GM19395 (cell line): ENCODE results near the gene HMGN4.
"Not testable (repeated sequence)": the region's sequence is repeated elsewhere in the genome, so short reads cannot be mapped to it uniquely, and the experiment has no call there.

ENCODE experiments used
- ATAC-seq: cut with Tn5 transposase; IDR thresholded peaks from one replicate; pipeline ENCODE4 v1.9.1; 2021; ENCODE audit warnings: mild to moderate bottlenecking, moderate library complexity; ENCODE audit not compliant: unreplicated experiment

Gene HMGN4

GRCh38 chr6:26521600-26522391 lies 16.4 kb upstream of the HMGN4 start:
- peak; percentile 77 for ATAC-seq

DNA sequence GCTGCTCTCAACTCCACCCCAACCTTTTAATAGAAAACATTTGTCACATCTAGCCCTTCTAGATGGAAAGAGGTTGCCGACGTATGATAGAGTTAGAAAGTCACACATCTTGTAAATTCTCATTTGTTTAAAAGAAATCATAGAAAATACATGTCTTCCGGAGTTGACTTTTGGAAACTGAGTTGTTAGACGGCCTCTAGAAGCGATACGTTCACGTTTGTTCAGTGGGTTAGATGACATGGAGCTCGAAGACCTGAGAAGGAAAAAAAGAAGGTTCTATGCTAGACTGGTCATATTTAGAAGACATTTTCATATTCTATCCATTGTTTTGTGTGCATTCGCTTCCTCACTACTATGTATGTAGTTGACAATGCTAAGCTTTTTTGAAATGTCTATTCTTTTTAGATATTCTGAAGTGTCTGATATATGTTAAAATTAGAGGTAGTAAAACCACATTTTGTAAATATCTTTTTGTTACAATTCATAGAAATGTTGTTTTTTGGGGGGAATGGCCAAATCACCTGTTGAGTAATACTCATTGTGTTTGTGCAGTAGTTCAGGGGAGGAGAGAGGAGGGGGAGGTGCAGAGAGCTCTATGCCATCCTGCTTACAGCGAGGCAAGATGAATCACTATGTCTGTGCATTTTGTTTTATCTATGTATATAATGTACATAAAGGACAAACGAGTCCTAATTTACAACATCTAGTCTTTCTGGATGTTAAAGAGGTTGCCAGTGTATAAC lies 15.5 kb upstream of the HMGN4 start:
- ATAC-seq = not testable (repeated sequence)

DNA sequence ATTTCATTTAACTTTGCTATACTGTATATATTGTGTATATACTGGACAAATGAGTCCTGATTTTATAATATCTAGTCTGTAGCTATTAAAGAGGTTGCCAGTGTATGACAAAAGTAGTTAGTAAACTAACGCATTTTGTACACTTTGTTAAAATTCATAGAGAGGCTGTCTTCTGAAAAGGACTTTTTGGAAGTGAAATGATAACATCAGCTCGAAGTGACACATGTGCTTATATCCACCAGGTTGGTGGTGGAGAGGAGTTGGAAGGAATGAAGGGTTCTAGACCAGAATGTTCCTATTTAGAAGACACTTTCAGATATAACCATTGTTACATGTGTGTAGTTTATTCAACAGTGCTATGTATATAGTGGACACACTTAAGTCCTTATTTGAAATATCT lies 13.9 kb upstream of the HMGN4 start:
- ATAC-seq = not testable (repeated sequence)

DNA sequence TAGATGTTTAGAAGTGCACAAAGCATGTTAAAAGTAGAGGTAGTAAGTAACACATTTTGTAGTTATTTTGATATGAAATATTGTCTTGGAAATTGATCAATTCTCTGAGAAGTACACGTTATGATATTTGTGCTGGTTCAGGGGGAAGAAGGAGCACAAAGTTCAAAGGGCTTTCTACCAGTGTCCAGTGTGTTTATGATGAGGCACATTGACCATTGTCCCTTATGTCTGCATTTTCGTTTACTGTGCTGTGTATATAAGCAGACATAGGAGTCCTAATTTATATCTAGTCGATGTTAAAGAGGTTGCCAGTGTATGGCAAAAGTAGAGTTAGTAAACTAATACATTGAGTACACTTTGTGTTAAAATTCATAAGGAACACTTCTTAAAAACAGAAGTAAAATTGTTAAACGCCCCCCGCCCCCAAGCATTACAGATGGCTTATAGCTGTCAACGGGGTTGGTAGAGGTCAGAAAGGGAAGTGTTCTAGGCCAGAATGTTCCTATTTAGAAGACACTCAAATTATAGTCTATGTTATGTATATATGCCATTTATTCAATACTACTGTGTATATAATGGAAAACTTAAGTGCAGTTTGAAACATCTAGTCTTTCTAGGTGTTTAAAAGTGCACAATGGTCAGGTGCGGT lies 13.3 kb upstream of the HMGN4 start:
- ATAC-seq = no peak

- no peak for ATAC-seq
Observed at GRCh38 chr6:26525838-26526237, 12.3 kb upstream of the HMGN4 start.

DNA sequence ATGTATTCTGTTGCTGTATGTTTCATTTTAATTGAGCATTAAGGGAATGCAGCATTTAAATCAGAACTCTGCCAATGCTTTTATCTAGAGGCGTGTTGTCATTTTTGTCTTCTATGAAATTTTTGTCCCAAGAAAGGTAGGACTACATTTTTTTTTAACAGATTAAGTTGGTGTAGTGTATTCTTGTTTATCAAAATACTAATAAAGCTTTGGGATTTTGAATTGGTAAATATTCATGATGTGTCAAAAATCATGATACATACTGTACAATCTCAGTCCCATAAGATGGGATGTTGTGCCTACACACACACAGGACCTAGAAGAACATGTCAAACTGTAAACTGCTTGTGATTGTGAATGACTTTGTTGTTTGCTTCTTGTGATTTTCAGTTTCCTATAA lies 11.2 kb upstream of the HMGN4 start:
- no peak for ATAC-seq

DNA sequence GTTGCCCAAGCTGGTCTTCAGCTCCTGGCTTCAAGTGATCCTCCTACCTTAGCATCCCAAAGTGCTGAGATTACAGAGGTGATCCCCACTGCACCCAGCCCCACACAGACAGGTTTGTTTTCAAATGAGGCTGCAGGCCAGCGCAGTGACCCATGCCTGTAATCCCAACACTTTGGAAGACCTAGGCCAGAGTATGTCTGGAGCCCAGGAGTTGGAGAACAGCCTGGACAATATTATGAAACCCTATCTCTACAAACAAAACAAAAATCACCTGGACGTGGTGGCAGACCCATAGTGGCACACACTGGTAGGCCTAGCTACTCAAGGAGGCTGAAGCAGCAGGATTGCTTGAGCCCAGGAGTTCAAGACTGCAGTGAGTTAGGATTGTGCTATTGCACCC lies 8.0 kb upstream of the HMGN4 start:
- no peak for ATAC-seq

- no peak for ATAC-seq
Observed at GRCh38 chr6:26531897-26532296, 6.3 kb upstream of the HMGN4 start.

- no peak for ATAC-seq
Observed at GRCh38 chr6:26532699-26533531, 5.3 kb upstream of the HMGN4 start.

- no peak for ATAC-seq
Observed at GRCh38 chr6:26533532-26533931, 4.6 kb upstream of the HMGN4 start.

DNA sequence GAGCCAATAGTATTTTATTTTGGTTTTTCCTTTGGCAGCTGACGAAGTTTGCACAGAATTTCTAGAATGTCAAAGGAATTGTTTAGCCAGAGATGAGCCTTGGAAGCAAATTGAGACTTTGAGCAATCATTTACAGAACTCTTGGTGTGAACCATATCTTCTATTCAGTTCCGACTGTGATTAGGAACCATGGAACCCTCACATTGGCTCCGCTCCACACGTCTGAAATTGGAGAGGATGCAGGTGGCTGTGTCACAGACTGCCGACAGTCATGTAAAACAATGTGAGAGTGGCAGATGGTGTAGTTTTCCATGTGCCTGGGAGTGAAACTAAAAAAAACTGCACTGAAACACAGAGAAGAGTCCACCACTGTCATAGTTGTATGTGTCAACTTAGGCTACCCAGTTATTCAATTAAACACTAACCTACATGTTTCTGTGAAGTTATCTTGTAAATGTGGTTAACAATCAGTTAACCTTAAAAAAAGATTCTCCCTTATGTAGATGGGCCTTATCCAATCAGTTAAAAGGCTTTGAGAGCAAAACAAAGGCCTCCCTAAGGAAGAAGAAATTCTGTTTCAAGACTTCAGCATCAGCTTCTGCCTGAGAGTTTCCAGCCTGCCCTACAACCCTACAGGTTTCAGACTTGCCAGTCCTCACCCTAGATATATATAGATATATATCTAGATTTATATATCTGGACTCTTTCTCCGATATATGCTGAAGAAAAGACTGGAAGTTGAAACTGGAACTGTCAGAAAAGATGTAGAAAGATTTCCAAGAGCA lies 3.3 kb upstream of the HMGN4 start:
- ATAC-seq = no peak

- no peak for ATAC-seq
Observed at GRCh38 chr6:26536571-26537159, 1.5 kb upstream of the HMGN4 start.

DNA sequence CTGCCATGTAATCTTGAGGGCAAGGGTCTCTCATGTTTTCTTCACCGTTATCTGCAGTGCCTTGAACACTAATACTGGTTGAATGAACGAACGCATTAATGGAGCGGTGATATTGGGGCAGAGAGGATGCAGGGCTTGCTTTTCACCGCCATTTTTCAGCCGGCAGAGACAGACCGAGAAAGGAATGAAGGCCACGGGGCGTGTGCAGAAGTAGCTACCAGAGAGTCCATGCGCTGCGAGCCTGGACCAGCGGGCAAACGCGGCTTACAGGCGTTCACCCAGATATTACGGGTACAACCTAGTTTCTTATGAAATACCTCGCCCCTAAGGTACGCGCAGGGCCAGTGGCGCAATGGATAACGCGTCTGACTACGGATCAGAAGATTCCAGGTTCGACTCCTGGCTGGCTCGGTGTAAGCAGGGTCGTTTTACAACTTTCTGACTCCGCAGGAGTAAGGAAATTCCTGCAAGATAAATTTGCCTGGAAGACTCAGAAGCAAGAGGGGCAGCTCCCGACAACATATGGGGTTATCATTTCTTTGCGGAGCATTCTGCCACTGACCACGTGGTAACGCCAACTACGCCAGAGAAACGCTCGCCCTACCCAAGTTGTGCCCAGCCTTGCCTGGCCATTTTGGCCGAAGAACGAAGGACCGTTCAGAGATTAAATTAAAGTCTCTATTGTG lies 863 bp upstream of the HMGN4 start:
- ATAC-seq = peak; percentile 43

GRCh38 chr6:26538572-26538902 lies 371 bp downstream of the HMGN4 start:
- ATAC-seq = no peak

DNA sequence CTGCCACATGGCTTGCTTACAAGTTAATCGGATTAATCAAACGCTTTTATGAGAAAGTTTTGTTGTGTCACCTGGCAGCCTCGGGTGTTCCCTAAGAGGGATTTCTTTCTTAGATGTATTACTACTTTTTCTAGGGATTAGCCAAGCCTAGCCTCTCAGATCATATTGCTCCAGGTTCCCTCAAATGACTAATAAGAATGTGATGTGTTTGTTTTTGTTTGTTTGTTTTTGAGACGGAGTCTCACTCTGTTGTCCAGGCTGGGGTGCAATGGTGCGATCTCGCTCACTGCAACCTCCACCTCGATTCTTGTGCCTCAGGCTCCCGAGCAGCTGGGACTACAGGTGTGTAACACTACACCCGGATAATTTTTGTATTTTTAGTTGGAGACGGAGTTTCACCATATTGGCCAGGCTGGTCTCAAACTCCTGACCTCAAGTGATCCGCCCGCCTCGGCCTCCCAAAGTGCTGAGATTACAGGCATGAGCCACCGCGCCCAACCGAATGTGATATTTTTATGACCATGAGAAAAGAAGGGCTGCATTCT lies 977 bp downstream of the HMGN4 start:
- ATAC-seq = no peak

DNA sequence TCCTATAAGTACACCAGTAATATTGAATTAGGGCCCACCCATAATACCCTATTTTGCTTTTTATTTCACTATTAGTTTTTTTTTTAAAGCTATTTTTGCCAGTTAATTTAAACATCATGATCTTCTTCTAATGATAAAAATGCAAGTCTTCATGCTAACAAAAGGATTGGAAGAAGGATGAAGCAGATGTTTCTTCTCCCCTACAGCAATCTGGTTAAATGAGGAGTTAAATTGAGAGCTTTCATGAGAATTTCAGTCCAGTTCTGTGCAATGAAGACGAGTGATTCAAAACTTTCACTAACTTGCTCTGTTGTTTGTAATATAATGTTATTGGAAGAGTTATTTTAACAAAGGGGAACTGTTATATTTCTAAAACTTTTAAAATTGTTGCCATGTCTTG lies 3.4 kb downstream of the HMGN4 start:
- no peak for ATAC-seq

DNA sequence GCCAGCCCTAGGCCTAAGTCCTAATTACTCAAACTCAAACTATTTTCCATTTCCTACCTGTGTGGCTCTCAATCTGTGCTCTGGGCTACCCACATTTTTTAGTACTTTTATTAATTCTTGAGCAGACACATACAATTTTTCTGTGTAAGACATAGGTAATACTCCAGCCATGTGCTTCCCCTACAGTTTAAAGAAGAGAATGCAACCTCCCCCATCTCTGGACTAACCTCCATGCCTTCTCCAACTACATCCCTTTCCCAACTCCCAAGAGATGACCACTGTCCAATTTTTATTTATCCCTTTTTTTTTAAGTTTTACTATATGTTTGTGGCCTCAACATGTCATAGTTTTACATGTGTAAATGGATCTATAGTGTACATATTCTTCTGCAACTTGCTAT lies 5.8 kb downstream of the HMGN4 start:
- ATAC-seq = no peak

GRCh38 chr6:26544473-26544872 lies 6.3 kb downstream of the HMGN4 start:
- no peak for ATAC-seq

DNA sequence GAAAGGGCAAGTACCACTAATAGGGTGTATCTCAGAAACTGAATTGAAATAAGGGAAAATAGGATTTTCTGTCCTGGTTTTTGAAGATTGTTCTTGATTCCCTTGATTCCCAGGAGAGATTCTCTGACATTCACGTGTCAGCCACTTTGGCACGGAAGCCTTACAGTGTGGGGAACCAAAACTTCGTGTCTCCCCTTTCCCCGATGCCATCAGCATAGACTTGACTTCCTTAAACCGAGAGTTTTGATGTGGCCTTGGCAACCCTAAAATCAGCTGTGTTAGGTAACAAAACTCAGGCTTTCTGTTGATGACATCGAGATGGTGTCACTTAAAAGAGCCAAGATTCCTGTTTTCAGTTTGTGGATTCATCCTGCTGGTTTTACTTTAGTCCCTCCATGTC lies 7.5 kb downstream of the HMGN4 start:
- ATAC-seq = no peak
